ENCODE data around the gene DYNC1H1. TPM values are rescaled to one million over a fixed set of nuclear protein-coding genes. Genes with fewer than 3 reads are reported as not detected.

The DYNC1H1 gene
- total RNA-seq, 1 experiment from 2014 or later = 361 TPM

DNA sequence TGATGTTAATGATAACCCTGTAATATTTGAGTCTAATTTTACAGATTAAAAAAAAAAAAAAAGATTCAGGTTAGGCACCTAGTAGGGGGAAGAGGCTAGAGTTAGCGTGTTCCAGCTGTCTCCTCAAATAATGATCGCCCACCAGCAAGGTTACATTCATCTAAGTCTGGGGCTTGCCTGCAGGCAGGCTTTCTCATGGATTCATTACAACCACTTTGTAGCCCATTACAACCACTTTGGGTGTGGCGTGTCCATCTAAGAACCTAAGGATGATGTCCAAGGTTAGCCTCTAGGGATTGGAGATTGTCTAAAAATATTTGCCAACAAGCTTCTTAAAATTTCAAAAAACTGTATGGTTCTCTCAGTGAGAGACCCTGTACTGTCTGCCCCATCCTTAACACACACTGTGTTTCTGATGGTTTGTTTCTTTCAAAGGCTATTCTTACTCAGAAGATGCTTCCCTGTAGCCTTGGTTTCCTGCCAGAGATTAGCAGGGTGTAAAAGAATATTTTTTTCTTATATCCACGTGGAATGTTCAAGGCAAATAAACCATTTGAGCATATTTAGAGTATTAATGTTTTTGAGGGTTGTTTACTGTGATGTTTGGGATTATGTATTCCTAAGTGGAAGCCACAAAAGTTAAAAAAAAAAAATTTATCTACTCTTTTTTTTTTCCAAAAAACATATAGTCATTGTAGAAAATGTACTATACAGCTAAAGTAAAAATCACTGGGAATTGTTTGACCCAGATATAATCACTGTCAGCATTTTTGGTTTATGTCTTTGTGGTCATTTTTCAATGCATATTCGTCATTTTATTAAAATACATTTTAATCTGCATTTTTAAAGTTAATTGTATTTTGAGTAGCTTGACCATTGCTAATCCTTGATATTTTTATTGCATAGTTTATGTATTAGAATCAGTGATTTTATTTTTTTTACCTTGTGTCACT, 1.7 kb downstream of the DYNC1H1 start:
- peaks cover 0 to 4% of the 10 kb centered on the region in 2 experiments; a peak in 1 of 4 replicates for H3K36me3 ChIP-seq (ENCODE audit: control insufficient read depth in 1 of 2, insufficient read depth in 2 of 2, low read length in 2 of 2)
- H3K27ac ChIP-seq (ENCODE audit: low read depth, low read length) = peak overlapping the region; percentile 93; the same call in 1 of the 2 replicates
- no peak overlapping the region for H2AFZ ChIP-seq (ENCODE audit: low read depth, low read length, poor library complexity, severe bottlenecking)
- no peaks in the 10 kb centered on the region for H3K9me2 ChIP-seq (ENCODE audit: insufficient read depth)
- peak overlapping the region; percentile 63 to 95 for H3K4me3 ChIP-seq (replicated peaks in 1 of 2; ENCODE audit: low read depth in 1 of 2, low read length in 2 of 2)
- peaks cover 62% of the 10 kb centered on the region for H3K79me2 ChIP-seq (ENCODE audit: insufficient read depth, low read length)
- BruUV-seq (replicated peaks) = TSS peak; percentile 43
- no peak for TF ChIP-seq ELF1 (IDR thresholded peaks at IDR 0.05; ENCODE audit: borderline replicate concordance, low read depth)
- TF ChIP-seq EZH2phosphoT487 (IDR thresholded peaks at IDR 0.05; ENCODE audit: borderline replicate concordance) = no peak
- TF ChIP-seq SP1 (IDR thresholded peaks at IDR 0.05; ENCODE audit: low read depth) = no peak
- TF ChIP-seq RAD21 (IDR thresholded peaks at IDR 0.05; ENCODE audit: low read depth) = no peak
- intact Hi-C loops (cut with micrococcal nuclease) = no loop called here
- H3K4me2 ChIP-seq (ENCODE audit: low read length) = peak overlapping the region; percentile 83
- ChIA-PET POLR2A (interaction anchor here (0.7 to 1.0 kb wide), 2 partner anchors 130 to 351 kb away, joined by 3 to 5 read pairs; no protein-coding TSS in a partner anchor), CTCF (interaction anchor here (1.0 to 1.2 kb wide), 3 partner anchors 130 to 559 kb away, joined by 3 to 4 read pairs (median 3); no protein-coding TSS in a partner anchor), RAD21 (ENCODE audit: low non-redundant PET in 1 of 2, low total read pairs in 2 of 2, uncharacterized antibody in 2 of 2, unreplicated experiment in 2 of 2) (no interaction called here)
- ATAC-seq = no peak
- H3K27me3 ChIP-seq (ENCODE audit: insufficient read depth, low read length) = no peaks in the 10 kb centered on the region
- H3K9ac ChIP-seq (ENCODE audit: low read length) = peak overlapping the region; percentile 94
- no peaks in the 10 kb centered on the region for H3K9me3 ChIP-seq (ENCODE audit: control insufficient read depth in 1 of 2, insufficient read depth in 1 of 2, low read depth in 1 of 2, low read length in 2 of 2)
- H3K4me1 ChIP-seq (ENCODE audit: control insufficient read depth in 1 of 2, insufficient read depth in 2 of 2, low read length in 2 of 2) = peaks cover 24 to 44% of the 10 kb centered on the region in 2 experiments; a peak in 3 of 4 replicates
- H4K20me1 ChIP-seq (ENCODE audit: insufficient read depth) = no peaks in the 10 kb centered on the region
- DNase-seq (ENCODE audit: low read depth, low spot score) = no peak

DNA sequence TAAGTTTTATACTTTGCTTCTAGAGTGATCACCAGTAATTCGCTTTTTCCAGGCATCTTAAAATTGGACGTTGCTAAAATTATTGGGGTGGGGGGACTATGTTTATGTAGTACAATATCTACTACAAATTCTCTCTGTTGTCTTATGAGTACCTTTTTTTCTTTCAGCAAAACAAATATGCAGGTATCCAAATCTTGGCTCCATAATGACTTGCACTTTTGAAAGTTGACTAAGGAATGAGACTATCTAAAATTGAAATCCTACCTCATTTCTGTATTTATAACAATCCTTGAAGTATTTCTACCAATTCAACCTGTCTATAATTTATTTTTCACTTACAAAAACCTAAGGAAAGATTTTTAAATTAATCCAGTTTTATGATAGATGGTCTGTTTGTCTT, 2.4 kb downstream of the DYNC1H1 start:
- H3K9ac ChIP-seq (ENCODE audit: low read length) = peak overlapping the region; percentile 94; the same call in 1 of the 2 replicates
- H3K27me3 ChIP-seq (ENCODE audit: insufficient read depth, low read length) = no peaks in the 10 kb centered on the region
- no peak overlapping the region for H3K27ac ChIP-seq (ENCODE audit: low read depth, low read length)
- H3K4me2 ChIP-seq (ENCODE audit: low read length) = peak overlapping the region; percentile 83; the same call in 1 of the 2 replicates
- peaks cover 69% of the 10 kb centered on the region for H3K79me2 ChIP-seq (ENCODE audit: insufficient read depth, low read length)
- H3K9me2 ChIP-seq (ENCODE audit: insufficient read depth) = no peaks in the 10 kb centered on the region
- H3K36me3 ChIP-seq (ENCODE audit: control insufficient read depth in 1 of 2, insufficient read depth in 2 of 2, low read length in 2 of 2) = peaks cover 0 to 4% of the 10 kb centered on the region in 2 experiments; a peak in 1 of 4 replicates
- H3K4me1 ChIP-seq (ENCODE audit: control insufficient read depth in 1 of 2, insufficient read depth in 2 of 2, low read length in 2 of 2) = peaks cover 31 to 45% of the 10 kb centered on the region in 2 experiments
- ChIA-PET CTCF (interaction anchor here (0.8 to 1.2 kb wide), 3 partner anchors 79 to 260 kb away, joined by 3 read pairs; no protein-coding TSS in a partner anchor), POLR2A (no interaction called here), RAD21 (ENCODE audit: low non-redundant PET in 1 of 2, low total read pairs in 2 of 2, uncharacterized antibody in 2 of 2, unreplicated experiment in 2 of 2) (no interaction called here)
- ATAC-seq = no peak
- H3K9me3 ChIP-seq (ENCODE audit: control insufficient read depth in 1 of 2, insufficient read depth in 1 of 2, low read depth in 1 of 2, low read length in 2 of 2) = no peaks in the 10 kb centered on the region
- no peak overlapping the region for H3K4me3 ChIP-seq (replicated peaks in 1 of 2; ENCODE audit: low read depth in 1 of 2, low read length in 2 of 2)
- TF ChIP-seq POLR2A (IDR thresholded peaks at IDR 0.05; ENCODE audit: borderline replicate concordance, extremely low read depth, insufficient read depth, insufficient read length) = no peak
- no peak for TF ChIP-seq SRF (IDR thresholded peaks at IDR 0.05; ENCODE audit: low read depth)
- no peak for TF ChIP-seq TCF7L2 (IDR thresholded peaks at IDR 0.05; ENCODE audit: borderline replicate concordance, extremely low read depth, insufficient read depth, insufficient read length)
- TF ChIP-seq RAD21 (IDR thresholded peaks at IDR 0.05; ENCODE audit: low read depth) = no peak
- TF ChIP-seq SIN3A (IDR thresholded peaks at IDR 0.05; ENCODE audit: low read depth) = no peak
- DNase-seq (ENCODE audit: low read depth, low spot score) = no peak
- H4K20me1 ChIP-seq (ENCODE audit: insufficient read depth) = no peaks in the 10 kb centered on the region
- H2AFZ ChIP-seq (ENCODE audit: low read depth, low read length, poor library complexity, severe bottlenecking) = no peak overlapping the region
- no TSS peak for BruUV-seq (replicated peaks)
- intact Hi-C loops (cut with micrococcal nuclease) = no loop called here

Measured in HCT116 (cell line).